NCI-H2196 (cell line): Measurements from ENCODE around the gene KRT2.

Source experiments
- DNase-seq: peaks from one replicate; lab custom pipeline; 2025; ENCODE audit not compliant: unreplicated experiment; lab: John Stamatoyannopoulos, UW

Gene KRT2

DNA sequence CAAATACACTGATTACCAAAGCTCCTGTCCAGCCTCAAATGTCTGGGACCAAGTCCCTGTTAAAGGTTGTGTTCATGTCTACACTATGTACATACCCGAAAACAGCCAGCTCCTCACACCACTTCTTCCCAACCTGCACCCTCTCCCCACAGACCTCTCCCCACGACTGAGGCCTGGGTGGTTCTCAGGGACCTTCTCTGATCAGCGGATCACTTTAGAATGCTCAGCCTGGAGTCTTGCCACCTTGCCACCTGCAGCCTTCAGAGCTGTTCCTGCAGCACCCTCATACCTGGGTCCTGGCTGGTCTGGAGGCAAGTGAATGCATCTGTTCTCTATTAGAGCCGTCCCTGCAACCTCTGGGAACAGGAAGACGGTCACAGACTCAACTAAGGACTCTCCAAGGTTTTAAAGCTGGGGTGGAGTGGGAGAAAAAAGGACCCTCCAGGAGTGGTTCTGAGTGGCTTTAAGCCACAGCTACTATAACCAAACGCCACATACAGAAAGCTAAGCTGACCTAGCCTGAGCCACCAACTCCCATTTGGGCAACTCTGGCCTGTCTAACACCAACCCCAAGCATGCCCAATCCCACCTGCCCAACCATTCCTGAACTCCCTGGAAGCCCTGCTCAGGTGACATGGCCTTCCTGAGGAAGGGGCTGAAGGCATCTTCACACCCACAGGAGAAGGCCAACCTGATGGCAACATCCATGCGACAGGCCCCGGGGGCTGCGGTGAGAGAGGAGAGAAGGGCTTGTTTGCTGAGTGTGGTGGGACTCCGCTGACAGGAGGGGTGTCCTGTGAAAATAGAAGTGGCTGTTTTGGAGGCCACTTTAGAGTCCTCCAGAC lies 8.6 kb downstream of the KRT2 start:
- no peak for DNase-seq

DNA sequence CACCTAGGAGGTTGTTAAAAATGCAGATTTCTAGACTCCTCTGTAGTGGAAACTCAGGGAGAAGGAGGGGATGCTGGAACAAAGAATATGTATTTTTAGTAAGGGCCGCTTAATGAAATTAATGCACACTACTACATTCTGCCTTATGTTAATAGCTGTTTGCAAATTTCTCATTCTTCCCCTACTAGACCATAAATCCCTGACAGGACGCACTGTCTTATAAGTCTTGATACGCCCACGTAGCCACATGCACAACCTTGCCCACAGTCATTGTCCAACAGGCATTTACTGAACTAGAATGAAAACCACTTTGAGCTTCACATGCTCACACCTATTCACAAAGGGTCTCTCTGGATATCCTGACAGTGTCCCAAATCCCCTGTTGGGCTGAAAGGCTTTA lies 10.5 kb downstream of the KRT2 start:
- DNase-seq: no peak

DNA sequence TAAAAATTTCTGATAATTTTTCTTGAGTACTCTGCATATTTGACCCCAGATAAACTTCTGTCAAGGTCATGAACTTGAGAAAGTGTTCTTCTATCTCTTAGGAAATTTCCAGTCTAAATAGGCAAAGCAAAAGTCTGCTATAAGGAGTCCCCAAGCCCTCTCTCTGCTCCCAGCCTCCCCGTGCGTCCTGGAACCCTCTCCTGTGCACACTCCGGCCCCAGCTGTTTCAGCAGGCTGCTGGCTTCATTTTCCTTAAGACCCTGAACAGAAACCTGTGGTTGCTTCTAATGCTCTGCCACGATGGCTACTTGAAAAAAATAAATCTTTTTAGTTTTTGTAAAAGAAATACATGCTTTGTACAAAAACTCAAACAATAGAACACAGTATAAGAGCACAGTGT lies 14.7 kb downstream of the KRT2 start:
- no peak for DNase-seq

DNA sequence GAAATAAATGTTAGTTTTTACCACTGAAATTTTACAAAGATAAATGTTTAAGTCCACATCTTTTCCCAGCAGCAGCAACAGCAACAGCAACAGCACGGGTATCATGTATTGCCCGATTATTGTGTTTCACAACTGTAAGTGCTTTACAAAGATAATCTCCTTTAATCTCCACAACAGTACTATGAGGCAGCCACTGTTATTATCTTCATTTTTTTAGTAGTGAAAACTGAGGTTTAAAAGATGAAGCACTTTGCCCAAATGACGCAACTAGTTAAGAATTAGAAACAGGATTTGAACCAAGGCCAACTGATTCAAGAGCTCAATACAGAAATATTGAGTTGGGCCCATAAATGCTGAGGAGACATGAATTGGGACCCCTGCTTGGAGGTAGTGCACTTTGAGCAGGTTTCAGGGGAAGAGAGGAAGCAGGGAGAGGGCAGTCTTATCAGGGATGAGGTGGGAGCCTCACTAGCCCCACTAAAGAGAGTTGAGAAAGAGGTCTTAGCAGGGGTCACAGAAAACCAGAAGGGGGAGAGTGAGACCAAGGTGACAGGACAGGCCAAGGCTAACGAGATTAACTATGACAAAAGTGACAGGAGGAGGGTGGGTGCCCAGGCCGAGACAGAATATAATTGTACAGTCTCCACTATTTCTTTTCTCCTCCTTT lies 15.3 kb downstream of the KRT2 start:
- no peak for DNase-seq

DNA sequence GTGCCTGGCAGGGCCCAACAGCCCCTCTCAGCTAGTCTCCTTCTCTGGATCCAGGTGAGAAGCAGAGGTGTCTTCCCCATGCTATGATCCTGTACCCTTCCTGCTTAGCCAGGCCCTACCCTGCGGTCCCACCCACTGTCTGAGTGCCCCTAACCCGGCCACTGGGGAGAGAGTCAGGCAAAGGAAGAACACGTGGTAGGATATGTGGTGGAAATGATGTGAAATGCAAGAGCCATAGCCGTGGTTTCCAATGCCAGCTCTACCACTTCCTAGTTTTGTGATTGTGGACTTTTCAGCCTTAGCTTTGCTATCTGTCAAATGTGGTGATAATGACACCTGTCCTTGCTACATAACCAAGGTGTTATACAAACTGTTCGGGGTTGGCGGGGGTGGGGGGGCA lies 15.8 kb downstream of the KRT2 start:
- DNase-seq: no peak

DNA sequence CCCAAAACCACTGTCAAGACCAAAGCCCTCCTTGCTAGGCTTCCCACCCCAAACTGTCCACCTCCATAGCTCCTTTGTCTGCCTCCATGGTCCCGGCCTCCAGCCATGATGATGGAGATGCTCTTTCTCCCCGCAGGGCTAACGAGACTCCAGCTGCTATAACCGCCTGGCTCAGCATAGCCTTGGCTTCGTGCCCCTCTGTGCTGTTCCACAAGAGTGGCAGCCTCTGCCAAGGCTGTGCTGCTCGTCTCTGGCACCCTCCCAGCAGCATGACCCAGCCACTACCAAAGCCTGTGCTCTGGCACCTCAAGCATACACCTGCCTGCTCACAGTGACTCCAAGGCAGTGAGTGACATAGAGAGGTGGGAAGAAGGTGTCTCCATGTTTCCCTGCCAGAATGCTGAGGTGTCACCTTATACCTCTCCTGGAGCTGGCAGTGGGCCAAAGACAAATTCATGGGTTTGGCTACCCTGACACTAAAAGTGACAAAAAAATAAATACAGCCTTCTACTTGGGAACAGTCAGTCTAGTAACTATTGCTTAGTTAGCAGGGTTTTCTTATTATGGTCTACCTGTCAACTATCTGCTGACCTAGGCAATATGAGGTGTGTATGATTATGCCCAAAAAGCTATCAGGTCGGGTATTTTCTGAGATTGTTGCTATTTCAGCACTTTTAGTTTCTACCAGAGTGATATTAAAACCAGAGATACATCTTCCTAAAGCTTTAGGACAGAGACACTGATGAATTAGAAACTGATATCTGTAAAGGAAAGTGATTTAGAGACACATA lies 17.6 kb downstream of the KRT2 start:
- DNase-seq: peak; percentile 88

DNA sequence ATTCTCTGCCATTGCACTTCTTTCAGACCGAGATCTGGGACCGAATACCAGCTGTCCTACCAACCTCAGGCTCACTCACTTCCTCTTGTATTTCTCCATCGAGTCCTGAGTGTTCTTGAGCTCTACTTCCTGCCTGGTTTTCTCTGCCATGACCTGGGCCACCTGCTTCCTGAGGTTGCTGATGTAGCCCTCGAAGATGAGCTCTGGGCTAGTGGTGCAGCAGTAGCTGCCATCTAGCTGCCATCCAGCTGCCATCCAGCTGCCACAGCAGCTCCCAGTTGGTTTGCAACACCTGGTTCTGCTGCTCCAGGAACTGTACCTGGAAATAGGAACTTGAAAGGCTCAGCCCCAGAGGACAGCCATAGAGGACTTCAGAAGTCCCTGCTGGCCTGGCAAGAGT lies 18.6 kb downstream of the KRT2 start:
- DNase-seq: peak; percentile 49

DNA sequence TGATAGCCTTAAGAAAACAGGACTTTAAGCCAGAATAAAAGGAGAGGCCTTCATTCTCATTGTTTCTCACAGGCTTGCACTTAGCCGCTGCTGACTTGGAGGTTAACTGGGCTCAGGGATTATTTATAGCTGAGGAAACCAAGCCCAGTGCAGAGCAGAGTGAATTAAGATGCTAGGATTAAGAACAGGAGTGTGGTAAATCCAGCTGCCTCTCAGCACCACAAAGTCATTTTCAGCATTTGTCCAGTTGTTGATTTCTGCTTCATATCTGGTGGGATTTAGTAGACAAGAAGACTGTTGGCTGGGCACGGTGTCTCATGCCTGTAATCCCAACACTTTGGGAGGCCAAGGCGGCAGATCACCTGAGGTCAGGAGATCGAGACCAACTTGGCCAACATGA lies 19.4 kb downstream of the KRT2 start:
- no peak for DNase-seq

DNA sequence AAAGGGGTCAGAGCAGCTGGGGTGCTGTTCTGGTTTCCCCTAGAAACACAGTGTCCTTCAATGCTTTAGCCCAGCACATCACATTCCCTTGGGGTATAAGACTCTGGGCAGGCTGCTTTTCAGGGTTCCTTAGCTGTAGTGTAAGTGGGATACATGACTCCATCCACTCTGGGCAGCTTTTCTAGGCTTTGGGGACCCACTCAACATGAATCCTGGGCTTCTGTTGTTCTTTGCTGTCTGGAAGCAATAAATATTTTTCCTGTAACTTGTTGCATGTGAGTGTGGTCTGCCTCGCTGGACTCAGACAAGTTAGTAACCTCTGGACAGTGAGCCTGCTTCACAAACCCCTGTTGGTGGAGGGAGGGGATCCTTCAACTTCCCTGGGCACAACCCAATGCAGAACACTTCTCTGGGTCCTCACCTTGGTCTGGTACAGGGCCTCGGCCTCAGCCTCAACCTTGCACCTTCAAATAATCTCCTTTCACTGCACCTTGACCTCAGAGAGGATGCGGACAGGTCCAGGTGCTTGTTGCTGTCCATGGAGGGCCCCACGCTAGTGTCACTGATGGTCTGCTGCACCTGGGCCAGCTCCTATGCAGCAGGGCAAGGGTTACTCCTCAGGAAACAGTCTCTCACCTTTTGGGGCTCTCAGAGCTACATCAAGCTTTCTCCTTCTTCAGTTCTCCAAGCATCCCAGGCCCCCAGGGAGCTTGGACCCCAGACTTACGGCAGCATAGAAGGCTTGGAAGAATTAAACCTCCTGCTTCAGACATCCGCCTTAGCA lies 20.1 kb downstream of the KRT2 start:
- no peak for DNase-seq

DNA sequence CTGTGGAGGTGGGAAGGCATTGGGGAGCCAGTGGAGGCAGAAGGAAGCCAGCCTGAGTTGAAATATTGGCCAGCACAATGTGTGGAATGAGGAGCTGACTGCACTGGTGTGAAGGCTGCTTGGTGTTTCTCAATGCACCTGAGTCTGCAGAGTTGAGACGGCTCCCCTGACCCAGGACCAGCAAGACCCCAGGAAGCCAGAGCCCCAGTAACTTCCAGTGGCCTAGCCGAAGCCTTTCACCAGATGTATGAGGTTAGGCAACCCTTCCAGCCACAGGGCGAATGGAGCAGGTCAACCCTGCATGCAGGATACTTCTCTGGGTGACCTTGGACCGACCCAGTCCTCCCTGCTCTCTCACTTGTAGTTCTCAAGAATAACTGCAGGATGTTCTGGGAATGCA lies 20.7 kb downstream of the KRT2 start:
- no peak for DNase-seq

DNA sequence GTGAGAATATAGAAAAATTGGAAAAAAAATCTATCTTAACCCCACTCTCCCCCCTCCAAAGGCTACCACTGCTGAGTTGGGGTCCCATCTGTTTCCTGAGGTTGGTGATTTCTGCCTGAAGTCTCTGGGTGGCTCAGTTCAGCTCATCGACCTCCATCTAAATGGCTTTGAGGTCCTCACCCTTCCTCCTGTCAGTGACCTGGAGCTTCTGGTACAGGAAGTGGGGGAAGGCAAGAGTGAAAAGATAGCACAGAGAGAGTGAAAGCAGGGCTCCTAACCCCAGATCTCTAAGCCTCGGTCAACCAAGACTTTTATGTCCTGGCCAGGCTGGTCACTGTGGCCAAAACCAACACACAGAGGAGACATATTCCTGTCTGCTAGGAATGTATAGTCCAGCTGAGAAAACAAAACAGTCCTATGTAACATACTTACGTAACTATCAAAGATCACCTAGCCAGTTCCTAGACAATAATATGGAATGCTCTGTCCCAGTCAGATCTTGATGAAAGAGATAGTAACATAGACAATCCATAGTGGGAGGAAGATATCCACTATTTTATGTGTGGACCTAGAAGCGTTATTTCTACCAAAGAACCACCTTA lies 21.3 kb downstream of the KRT2 start:
- DNase-seq: no peak

DNA sequence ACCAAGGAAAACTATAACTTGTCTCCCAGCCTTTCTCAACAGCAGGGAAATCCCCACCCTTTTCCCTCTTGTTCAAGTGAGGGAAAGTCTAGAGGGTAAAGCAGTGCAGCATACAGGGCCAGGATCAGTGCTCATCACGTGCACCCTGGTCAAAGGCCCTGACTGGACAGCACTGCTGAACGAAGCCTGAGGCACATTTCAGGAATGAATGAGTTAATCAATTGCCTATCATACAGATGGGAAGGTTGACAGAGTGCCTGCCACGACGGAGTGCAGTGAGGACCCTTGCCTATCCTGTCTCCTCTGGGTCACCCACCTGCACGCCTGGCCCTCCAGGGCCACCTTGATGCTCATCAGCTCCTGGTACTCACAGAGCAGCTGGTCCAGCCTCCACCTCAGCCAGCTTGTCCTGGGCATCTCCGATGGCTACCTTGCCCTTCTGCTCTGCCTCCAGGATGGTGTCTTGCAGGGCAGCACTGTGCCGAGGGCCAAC lies 22.0 kb downstream of the KRT2 start:
- DNase-seq: no peak

DNA sequence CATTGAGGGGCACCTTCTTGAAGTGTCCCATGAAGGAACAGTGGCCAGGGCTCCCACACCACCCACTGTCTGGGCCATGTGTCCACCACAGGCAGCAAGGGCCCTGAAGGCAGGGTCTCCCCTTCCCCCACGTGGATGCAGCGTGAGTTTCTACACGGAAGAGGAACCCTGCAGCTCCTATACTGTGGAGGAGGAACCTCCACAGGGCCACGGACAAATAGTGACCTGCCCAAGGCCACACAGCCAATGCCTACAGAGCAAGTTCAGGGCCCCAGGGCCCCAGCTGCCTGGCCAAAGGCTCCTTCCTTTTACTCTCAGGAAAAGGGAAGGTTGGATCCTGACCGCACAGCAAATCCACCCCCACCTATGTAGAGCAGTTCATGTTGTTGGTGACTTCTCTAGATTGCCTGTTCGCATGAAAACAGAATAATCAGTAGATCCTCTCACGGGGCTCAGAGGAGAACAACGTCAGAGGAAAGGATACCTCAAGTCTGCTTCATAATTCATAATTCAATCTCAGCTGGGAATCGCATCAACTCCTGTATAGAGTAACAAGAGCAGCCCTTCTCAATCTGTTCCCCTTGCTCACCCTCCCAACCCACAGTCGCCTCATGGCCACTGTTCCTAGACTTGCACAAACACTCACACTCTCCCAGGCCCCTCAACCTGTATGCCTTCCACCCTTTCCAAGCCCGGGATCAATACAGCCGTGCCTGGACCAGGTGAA lies 22.6 kb downstream of the KRT2 start:
- DNase-seq: no peak

DNA sequence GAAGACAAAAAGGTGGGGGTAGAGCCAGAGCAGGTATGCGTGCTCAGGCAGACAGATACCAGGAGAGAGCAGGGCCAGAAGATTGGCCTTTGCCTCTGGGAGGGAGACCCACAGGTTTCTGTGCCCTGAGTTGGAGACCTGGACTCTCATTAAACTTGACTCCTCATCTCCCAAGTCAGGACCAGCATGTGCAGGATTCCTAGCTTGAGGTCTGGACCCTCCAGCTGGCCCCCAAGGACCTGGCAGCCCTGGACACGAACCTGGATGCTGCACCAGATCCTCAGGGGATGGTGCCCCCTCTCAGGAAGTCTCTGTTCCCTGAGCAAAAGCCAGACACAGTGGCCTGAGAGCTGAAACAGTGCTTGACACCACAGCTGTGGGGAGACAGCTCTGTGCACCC lies 23.2 kb downstream of the KRT2 start:
- no peak for DNase-seq

DNA sequence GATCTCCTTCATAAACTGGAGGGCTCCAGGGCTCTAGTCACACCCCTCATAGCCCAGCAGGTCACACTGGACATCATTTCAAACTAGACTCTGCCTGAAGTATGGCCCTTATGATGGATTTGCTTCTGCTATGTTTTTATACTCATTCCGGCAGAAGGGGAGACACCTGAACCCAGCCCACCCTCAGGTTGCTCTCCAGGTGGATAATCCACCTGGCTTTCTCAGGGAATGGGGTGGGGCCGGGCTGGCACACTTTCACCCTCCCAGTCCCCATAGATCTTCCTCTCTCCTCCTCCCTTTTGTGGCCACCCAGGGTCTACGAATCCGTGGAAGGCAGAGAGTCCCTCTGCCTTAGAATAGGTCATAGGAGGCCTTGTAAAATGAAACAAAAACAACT lies 23.9 kb downstream of the KRT2 start:
- no peak for DNase-seq

DNA sequence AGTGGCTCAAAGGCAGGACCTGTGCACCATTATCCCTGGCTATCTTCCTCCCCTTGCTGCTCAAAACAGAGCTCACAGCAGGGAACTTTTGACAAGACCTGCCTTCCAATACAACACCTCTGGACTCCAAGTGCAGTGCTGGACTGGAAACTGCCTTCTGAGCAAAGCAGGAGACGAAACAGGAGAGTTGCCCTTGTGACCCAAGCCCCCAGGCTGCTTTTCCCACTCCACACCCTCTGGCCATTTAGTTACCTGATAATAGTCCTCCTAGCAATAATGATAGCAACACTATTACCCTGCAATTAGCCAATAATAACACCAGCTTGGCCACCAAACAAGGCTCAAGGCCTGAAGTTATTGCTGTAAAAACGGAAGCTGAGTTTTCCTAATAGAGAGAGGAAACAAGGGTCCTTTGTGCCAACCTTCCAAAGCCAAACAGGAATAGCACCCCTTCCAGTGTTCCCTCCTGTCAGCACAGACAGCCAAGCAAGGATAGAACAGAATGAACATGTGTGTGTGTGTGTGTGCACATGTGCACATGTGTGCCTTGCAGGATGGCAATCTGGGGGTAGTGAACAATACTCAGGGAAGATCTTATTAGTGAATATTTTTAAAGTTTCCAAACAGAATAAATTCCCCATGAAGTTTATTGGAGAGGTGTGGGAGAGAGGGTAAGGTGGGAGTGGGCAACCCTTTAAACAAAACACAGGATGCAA lies 24.5 kb downstream of the KRT2 start:
- DNase-seq: no peak

DNA sequence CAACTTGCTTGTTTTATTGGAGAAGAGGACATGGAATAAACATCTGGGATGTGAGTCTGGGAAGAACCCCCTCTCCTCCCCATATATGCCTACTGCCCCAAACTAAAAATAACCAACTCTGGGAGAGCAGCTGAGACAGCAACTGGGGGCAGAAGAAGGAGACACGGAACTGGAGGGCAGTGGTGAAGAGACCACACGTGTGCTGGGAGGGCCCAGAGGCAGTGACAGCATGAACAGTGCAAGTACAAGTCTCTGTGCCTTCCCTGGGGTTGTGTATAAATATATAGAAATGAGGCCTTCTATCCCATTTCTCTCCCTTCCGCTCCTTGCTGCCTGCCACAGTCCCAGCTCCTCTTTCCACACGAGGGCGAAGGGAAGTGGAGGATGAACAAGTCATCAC lies 29.7 kb downstream of the KRT2 start:
- DNase-seq: no peak

DNA sequence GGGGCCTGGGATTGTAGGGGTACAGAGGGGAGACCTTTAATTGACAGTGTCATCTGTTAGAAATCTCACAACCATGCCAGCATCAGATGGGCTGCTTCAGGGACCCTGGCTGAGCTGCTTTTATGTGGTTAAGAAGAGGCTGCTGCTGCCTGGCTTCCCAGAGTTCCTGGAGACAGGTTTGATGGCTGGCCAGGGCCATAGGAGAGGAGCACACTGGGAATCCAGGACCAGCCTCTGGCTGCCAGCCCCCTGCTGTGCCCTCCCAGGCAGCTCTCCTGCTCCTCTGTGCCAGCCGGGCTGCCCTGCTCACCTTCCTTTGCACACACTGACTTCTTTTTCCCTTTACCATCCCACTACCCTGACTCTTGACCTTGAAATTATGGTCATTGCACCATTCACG lies 33.1 kb downstream of the KRT2 start:
- DNase-seq: no peak

DNA sequence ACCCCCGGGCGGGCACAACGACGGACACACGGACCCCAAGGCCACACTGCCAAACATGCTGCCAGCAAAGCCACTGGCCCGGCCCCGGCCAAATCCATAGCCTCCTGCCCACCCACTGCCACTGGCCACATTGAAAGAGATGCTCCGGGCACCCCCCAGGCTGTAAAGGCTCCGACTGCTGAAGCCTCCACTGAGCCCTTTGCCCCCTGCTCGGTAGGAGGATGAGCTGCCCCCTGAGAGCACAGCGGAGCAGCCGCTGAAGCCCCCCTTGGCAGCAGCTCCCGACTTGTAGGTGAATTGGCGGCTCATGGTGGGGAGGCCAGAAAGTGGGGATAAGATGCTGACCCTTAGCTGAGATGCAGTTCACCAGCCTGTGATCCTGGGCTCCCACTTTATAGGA lies 33.8 kb downstream of the KRT2 start, which contains the start of gene KRT73:
Gene KRT73 (minus strand): TSS at position 344 of the 400 bp plus-strand sequence. CDS start 35 bp downstream, at position 309.
- no peak for DNase-seq
